Sigmoid colon (tissue), 4 donors: ENCODE measurements around the gene STRBP.

ENCODE experiments used
- POLR2AphosphoS5 ChIP-seq, 4 donors: sonication (generic); formaldehyde crosslinking; IDR thresholded peaks; one replicate each; pipeline ENCODE4 v1.6.1; 2017; ENCODE audit warnings: antibody characterized with exemption in 4 of 4
- TF ChIP-seq, protein P1 (sequence below), 4 experiments: fragments of 450-650 bp in 3 of 4; fragments of 200-600 bp in 1 of 4; IDR thresholded peaks; one replicate each; pipeline ENCODE4 v1.5.1; 2016 to 2019; ENCODE audit warnings: antibody characterized with exemption in 4 of 4, mild to moderate bottlenecking in 3 of 4, moderate library complexity in 2 of 4

GRCh38 chr9:123108976-123109375, 159.4 kb downstream of the STRBP start:
- TF ChIP-seq, protein P1, sequence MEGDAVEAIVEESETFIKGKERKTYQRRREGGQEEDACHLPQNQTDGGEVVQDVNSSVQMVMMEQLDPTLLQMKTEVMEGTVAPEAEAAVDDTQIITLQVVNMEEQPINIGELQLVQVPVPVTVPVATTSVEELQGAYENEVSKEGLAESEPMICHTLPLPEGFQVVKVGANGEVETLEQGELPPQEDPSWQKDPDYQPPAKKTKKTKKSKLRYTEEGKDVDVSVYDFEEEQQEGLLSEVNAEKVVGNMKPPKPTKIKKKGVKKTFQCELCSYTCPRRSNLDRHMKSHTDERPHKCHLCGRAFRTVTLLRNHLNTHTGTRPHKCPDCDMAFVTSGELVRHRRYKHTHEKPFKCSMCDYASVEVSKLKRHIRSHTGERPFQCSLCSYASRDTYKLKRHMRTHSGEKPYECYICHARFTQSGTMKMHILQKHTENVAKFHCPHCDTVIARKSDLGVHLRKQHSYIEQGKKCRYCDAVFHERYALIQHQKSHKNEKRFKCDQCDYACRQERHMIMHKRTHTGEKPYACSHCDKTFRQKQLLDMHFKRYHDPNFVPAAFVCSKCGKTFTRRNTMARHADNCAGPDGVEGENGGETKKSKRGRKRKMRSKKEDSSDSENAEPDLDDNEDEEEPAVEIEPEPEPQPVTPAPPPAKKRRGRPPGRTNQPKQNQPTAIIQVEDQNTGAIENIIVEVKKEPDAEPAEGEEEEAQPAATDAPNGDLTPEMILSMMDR (IDR thresholded peaks at IDR 0.05), result no peak
- no peak for TF ChIP-seq POLR2AphosphoS5 (IDR thresholded peaks at IDR 0.05)
